GM21717 (cell line): ENCODE data around the gene CTDSPL.
"Not testable (repeated sequence)": the region's sequence is repeated elsewhere in the genome, so short reads cannot be mapped to it uniquely, and the experiment has no call there.

ENCODE experiments used
- ATAC-seq: cut with Tn5 transposase; IDR thresholded peaks from one replicate; pipeline ENCODE4 v1.9.1; 2021; ENCODE audit warnings: mild to moderate bottlenecking, moderate library complexity; ENCODE audit not compliant: unreplicated experiment

CTDSPL gene

GRCh38 chr3:38031022-38031994, 169.6 kb downstream of the CTDSPL start:
- ATAC-seq: no peak

- ATAC-seq: no peak
These were observed 170.7 kb downstream of the CTDSPL start for GRCh38 chr3:38032328-38032865.

- not testable (repeated sequence) for ATAC-seq
These were observed 171.9 kb downstream of the CTDSPL start for GRCh38 chr3:38033586-38033985.
